ENCODE data around the gene POLR2A.
A peak's percentile ranks its signal among the peaks of the same experiment; 100 is the strongest.

POLR2A gene

DNA sequence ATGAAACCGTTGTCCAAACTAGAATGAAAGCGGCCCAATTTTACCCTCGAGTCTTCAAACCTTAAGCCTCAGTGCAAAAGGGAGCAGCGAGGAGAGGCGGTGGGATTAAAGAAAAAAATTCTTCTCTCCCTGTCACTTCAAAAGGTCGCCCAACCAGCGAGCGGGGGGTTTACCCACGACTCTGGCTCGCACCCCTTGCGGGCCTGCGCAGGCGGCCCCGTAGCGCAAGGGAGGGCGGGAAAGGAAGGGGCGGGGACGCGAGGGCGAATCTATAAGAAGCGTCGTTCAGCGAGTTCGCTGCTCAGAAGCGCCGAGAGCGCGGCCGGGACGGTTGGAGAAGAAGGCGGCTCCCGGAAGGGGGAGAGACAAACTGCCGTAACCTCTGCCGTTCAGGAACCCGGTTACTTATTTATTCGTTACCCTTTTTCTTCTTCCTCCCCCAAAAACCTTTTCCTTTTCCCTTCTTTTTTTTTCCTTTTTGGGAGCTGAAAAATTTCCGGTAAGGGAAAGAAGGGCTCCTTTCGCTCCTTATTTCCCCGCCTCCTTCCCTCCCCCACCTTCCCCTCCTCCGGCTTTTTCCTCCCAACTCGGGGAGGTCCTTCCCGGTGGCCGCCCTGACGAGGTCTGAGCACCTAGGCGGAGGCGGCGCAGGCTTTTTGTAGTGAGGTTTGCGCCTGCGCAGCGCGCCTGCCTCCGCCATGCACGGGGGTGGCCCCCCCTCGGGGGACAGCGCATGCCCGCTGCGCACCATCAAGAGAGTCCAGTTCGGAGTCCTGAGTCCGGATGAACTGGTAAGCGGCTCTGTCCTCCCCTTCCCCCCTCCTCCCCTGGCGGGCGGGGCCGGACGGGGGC is at the start of gene POLR2A (continued):
- TF ChIP-seq MEIS1 (CRISPR knock-in tag; IDR thresholded peaks at IDR 0.05; ENCODE audit: borderline replicate concordance) = no peak
- TF ChIP-seq ZFP41 (tag by site-specific recombination; IDR thresholded peaks at IDR 0.05; ENCODE audit: borderline replicate concordance) = peak; percentile 92; the same call in 1 of the 2 replicates
- TF ChIP-seq, protein P1, sequence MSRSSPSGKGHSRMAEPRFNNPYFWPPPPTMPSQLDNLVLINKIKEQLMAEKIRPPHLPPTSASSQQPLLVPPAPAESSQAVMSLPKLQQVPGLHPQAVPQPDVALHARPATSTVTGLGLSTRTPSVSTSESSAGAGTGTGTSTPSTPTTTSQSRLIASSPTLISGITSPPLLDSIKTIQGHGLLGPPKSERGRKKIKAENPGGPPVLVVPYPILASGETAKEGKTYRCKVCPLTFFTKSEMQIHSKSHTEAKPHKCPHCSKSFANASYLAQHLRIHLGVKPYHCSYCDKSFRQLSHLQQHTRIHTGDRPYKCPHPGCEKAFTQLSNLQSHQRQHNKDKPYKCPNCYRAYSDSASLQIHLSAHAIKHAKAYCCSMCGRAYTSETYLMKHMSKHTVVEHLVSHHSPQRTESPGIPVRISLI (tag by site-specific recombination; IDR thresholded peaks at IDR 0.05) = peak; percentile 88
- TF ChIP-seq ZBTB1 (tag by site-specific recombination; IDR thresholded peaks at IDR 0.05) = 0 out of 2 replicates have a peak, but pooled peaks have one; percentile 35
- no peak for TF ChIP-seq ZNF433 (tag by site-specific recombination; IDR thresholded peaks at IDR 0.05; ENCODE audit: low read depth)
- peak; percentile 52; the same call in 1 of the 2 replicates for TF ChIP-seq ZBTB48 (tag by site-specific recombination; IDR thresholded peaks at IDR 0.05)
- TF ChIP-seq ZBTB7A (tag by site-specific recombination; IDR thresholded peaks at IDR 0.05; ENCODE audit: low read depth) = peak; percentile 86
- TF ChIP-seq ZNF146 (tag by site-specific recombination; IDR thresholded peaks at IDR 0.05) = peak; percentile 71
- peak; percentile 83 for TF ChIP-seq SP2 (tag by site-specific recombination; IDR thresholded peaks at IDR 0.05)
- peak; percentile 70; the same call in 1 of the 2 replicates for TF ChIP-seq ZNF10 (tag by site-specific recombination; IDR thresholded peaks at IDR 0.05)
- peak; percentile 98 for TF ChIP-seq ZNF624 (tag by site-specific recombination; IDR thresholded peaks at IDR 0.05)
- peak; percentile 97 for TF ChIP-seq GLIS2 (tag by site-specific recombination; IDR thresholded peaks at IDR 0.05)
- TF ChIP-seq, protein P2, sequence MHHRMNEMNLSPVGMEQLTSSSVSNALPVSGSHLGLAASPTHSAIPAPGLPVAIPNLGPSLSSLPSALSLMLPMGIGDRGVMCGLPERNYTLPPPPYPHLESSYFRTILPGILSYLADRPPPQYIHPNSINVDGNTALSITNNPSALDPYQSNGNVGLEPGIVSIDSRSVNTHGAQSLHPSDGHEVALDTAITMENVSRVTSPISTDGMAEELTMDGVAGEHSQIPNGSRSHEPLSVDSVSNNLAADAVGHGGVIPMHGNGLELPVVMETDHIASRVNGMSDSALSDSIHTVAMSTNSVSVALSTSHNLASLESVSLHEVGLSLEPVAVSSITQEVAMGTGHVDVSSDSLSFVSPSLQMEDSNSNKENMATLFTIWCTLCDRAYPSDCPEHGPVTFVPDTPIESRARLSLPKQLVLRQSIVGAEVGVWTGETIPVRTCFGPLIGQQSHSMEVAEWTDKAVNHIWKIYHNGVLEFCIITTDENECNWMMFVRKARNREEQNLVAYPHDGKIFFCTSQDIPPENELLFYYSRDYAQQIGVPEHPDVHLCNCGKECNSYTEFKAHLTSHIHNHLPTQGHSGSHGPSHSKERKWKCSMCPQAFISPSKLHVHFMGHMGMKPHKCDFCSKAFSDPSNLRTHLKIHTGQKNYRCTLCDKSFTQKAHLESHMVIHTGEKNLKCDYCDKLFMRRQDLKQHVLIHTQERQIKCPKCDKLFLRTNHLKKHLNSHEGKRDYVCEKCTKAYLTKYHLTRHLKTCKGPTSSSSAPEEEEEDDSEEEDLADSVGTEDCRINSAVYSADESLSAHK (tag by site-specific recombination; IDR thresholded peaks at IDR 0.05) = peak; percentile 64; the same call in 1 of the 2 replicates
- peak; percentile 56; the same call in 1 of the 2 replicates for TF ChIP-seq ZNF664 (tag by site-specific recombination; IDR thresholded peaks at IDR 0.05)
- TF ChIP-seq, protein P3, sequence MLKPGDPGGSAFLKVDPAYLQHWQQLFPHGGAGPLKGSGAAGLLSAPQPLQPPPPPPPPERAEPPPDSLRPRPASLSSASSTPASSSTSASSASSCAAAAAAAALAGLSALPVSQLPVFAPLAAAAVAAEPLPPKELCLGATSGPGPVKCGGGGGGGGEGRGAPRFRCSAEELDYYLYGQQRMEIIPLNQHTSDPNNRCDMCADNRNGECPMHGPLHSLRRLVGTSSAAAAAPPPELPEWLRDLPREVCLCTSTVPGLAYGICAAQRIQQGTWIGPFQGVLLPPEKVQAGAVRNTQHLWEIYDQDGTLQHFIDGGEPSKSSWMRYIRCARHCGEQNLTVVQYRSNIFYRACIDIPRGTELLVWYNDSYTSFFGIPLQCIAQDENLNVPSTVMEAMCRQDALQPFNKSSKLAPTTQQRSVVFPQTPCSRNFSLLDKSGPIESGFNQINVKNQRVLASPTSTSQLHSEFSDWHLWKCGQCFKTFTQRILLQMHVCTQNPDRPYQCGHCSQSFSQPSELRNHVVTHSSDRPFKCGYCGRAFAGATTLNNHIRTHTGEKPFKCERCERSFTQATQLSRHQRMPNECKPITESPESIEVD (tag by site-specific recombination; IDR thresholded peaks at IDR 0.05) = 0 out of 2 replicates have a peak, but pooled peaks have one; percentile 41

DNA sequence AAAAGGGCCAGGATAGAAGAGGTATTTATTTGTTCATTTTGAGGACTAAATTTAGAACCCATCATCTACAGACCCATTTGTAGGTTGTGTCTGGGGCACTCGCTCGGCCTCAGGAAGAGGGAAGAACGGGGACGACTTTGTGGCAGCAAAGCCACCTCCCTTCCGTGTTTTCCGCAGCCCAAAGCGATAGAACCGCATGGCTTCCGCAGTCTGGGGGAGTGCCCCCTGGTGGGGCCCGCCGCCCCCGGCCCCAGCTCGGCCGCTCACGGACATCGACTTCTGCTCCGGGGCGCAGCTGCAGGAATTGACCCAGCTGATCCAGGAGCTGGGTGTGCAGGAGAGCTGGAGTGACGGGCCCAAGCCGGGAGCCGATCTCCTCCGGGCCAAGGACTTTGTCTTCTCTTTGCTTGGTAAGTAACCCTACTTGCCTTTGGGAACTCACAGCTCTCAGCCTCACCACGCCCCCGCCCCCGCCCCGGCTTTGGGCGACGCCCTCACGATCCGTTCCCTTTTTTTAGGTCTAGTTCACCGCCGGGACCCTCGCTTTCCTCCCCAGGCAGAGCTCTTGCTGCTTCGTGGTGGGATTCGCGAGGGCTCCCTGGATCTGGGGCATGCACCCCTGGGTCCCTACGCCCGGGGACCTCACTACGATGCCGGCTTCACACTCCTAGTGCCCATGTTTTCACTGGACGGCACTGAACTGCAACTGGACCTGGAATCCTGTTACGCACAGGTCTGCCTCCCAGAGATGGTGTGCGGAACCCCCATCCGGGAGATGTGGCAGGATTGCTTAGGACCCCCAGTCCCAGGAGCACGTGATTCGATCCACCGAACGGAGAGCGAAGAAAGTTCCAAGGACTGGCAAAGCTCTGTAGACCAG is 48.2 kb upstream of the POLR2A start:
- H3K9me3 ChIP-seq (ENCODE audit: control insufficient read depth, insufficient read depth, low read depth, low read length) = no peaks in the 10 kb centered on the region
- POLR2A ChIA-PET = interaction anchor here (0.6 to 3.5 kb wide), 19 partner anchors 8 to 251 kb away, joined by 3 to 45 read pairs (median 4); partner anchors contain the start of genes CHRNB1, GABARAP, MPDU1 and NEURL4
- H3K4me1 ChIP-seq (ENCODE audit: control insufficient read depth, insufficient read depth, low read length) = peaks cover 18% of the 10 kb centered on the region
- H3K4me3 ChIP-seq (ENCODE audit: low read depth, low read length) = peak overlapping the region; percentile 50
- CTCF ChIA-PET = interaction anchor here (0.6 to 3.9 kb wide), 25 partner anchors 8 to 155 kb away, joined by 3 to 37 read pairs (median 4); partner anchors contain the start of genes CHRNB1, NEURL4, PLSCR3 and SLC2A4
- no peaks in the 10 kb centered on the region for H3K36me3 ChIP-seq (ENCODE audit: control insufficient read depth in 2 of 2, insufficient read depth in 1 of 2, low read length in 2 of 2)
- peak overlapping the region; percentile 19; the same call in 1 of the 2 replicates for H3K27ac ChIP-seq (ENCODE audit: extremely low read depth, low read depth, low read length)
- TF ChIP-seq TRIM28 (IDR thresholded peaks at IDR 0.05; ENCODE audit: borderline replicate concordance, low read length) = no peak
- TF ChIP-seq SCRT2 (tag by site-specific recombination; IDR thresholded peaks at IDR 0.05) = peak; percentile 73
- TF ChIP-seq ZNF585B (tag by site-specific recombination; IDR thresholded peaks at IDR 0.05) = no peak
- TF ChIP-seq REPIN1 (tag by site-specific recombination; IDR thresholded peaks at IDR 0.05; ENCODE audit: low read depth) = no peak
- TF ChIP-seq ZNF16 (tag by site-specific recombination; IDR thresholded peaks at IDR 0.05; ENCODE audit: low read depth) = no peak
- TF ChIP-seq, protein P4, sequence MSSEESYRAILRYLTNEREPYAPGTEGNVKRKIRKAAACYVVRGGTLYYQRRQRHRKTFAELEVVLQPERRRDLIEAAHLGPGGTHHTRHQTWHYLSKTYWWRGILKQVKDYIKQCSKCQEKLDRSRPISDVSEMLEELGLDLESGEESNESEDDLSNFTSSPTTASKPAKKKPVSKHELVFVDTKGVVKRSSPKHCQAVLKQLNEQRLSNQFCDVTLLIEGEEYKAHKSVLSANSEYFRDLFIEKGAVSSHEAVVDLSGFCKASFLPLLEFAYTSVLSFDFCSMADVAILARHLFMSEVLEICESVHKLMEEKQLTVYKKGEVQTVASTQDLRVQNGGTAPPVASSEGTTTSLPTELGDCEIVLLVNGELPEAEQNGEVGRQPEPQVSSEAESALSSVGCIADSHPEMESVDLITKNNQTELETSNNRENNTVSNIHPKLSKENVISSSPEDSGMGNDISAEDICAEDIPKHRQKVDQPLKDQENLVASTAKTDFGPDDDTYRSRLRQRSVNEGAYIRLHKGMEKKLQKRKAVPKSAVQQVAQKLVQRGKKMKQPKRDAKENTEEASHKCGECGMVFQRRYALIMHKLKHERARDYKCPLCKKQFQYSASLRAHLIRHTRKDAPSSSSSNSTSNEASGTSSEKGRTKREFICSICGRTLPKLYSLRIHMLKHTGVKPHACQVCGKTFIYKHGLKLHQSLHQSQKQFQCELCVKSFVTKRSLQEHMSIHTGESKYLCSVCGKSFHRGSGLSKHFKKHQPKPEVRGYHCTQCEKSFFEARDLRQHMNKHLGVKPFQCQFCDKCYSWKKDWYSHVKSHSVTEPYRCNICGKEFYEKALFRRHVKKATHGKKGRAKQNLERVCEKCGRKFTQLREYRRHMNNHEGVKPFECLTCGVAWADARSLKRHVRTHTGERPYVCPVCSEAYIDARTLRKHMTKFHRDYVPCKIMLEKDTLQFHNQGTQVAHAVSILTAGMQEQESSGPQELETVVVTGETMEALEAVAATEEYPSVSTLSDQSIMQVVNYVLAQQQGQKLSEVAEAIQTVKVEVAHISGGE (tag by site-specific recombination; conservative IDR thresholded peaks at IDR 0.05; ENCODE audit: low read depth) = no peak
- no peak for TF ChIP-seq MYNN (tag by site-specific recombination; IDR thresholded peaks at IDR 0.05; ENCODE audit: borderline replicate concordance)
- TF ChIP-seq ZNF311 (tag by site-specific recombination; IDR thresholded peaks at IDR 0.05; ENCODE audit: borderline replicate concordance) = no peak
- TF ChIP-seq ZNF473 (tag by site-specific recombination; IDR thresholded peaks at IDR 0.05) = no peak
- peak; percentile 14; the same call in 1 of the 2 replicates for TF ChIP-seq ZNF324 (tag by site-specific recombination; IDR thresholded peaks at IDR 0.05)
- TF ChIP-seq ZNF24 (tag by site-specific recombination; IDR thresholded peaks at IDR 0.05) = no peak

All from HEK293 (cell line).